NK-92 (cell line): ENCODE results near the gene ZSWIM4.
"Not testable (repeated sequence)": the region's sequence is repeated elsewhere in the genome, so short reads cannot be mapped to it uniquely, and the experiment has no call there.

Source experiments
- DNase-seq: peaks from one replicate; lab custom pipeline; 2025; ENCODE audit not compliant: unreplicated experiment; lab: John Stamatoyannopoulos, UW

Gene ZSWIM4

DNA sequence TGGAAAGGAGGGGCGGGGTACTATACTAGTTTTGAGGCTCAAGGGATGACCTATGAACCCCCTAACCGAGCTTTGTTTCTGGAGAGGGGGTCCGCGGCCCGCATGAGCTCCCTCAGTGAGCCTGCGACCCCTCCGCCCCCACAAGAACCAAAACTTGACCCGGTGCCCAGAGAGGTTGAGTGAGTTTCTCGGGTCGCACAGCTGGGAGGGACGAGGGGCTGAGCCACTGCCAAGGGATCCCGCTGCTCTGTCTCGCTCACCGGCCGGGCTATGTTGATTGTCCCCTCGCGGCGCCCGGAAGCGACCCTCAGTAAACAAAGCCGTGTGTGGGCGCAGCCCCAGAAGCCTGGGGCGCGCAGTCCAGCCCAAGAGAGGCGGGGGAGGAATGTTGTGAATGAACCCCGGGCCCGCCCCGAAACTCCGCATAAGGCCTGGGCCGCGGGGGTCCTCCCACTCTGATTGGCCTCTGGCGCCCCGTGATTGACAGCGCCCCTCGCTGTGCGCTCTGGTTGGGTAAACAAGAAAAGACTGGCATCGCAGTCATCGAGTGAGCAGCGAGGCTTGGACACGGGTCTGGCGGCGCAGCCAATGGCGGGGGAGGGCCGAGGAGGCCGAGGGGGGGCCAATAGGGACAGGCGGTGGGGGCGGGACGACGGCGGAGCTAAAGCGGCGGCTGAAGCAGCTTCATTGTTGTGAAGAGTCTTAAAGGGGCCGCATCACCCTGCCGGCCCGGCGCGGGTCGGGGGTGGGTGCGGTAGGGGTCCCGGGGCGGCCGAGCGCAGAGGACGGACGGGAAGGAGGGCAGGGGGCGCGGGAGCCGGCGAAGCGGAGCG is at the start of gene ZSWIM4:
Gene ZSWIM4, plus strand, starts transcription at position 687 of the 833 bp plus-strand sequence. CDS start 206 bp downstream, outside the sequence.
- peak; percentile 64 for DNase-seq

- DNase-seq: no peak
Observed at GRCh38 chr19:13747098-13747453, 48.2 kb upstream of the ZSWIM4 start.

DNA sequence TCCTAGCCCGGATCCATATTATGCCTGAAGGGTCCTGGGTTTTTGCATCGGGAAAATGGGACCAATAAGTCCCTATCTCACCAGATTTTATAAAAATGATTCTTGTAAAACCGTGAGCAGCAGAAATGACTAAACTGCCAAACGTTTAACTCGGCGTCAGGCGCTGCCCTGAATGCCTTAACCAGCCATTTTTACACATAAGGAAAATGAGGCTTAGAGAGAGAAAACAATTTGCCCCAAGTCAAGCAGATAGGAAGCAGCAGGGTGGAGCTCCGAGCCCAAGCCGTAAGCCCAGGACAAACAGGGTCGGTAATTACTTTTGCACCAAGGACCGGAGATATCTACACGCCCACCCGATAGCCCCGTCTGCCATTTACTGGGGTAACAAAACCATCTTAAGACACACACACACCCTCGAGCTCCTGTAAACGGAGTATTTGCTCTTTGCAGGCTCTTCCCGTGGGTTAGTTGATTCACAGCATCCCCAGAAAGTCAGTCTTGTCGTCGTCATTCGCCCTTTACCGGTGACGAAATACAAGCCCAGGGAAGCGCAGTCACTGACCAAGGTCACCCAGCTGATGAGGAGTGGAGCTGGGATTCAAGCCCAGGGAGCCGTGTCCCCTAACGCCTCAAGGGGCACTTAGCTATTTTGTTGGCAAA is 46.9 kb upstream of the ZSWIM4 start:
- DNase-seq: no peak

DNA sequence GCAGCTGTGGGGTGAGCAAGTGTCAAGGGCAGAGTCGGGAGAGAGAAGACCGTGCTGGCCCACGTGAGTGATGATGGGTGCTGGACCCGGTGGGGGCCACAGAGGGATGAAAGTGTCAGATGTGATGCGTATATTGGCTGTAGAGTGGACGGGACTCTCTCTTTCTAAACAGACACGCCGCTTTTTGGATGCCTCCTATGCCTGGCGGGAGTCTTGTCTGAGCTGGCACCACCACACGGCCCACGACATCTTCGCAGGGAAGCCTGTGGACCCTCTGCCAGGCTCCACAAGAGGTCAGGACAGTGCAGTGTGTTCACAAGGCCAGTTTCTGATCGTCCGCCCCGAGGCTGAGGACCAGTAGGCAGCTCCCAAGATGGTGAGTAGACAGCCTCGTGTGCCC is 43.8 kb upstream of the ZSWIM4 start:
- no peak for DNase-seq

DNA sequence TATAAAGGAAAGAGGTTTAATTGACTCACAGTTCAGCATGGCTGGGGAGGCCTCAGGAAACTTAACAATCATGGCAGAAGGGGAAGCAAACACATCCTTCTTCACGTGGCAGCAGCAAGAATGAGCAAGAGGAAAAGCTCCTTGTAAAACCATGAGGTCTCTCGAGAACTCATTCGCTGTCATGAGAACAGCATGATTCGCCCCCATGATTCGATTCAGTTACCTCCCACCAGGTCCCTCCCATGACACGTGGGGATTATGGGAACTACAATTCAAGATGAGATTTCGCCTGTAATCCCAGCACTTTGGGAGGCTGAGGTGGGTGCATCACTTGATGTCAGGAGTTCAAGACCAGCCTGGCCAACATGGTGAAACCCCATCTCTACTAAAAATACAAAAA is 41.6 kb upstream of the ZSWIM4 start:
- not testable (repeated sequence) for DNase-seq

DNA sequence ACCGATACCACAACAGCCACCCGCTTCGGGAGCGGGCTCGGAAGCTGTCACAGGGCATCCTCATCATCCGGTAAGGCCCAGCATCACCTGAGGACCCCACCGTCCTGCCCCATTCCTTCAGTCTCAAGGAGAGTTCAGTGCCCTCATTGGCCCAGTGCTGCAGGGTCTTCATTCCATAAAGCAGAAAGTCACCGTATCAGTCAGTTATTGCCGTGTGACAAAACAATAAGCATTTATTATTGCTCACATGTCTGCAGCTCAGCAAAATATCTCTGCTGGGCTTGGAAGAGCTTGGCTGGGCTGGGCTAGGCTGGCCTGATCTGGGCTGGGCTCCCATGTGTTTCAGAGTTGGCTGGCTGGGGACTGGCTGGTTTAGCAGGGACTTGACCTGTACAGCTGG is 39.0 kb upstream of the ZSWIM4 start:
- DNase-seq: no peak

- DNase-seq: no peak
Observed at GRCh38 chr19:13757805-13758772, 37.2 kb upstream of the ZSWIM4 start.

GRCh38 chr19:13758795-13759194 is 36.4 kb upstream of the ZSWIM4 start:
- no peak for DNase-seq

DNA sequence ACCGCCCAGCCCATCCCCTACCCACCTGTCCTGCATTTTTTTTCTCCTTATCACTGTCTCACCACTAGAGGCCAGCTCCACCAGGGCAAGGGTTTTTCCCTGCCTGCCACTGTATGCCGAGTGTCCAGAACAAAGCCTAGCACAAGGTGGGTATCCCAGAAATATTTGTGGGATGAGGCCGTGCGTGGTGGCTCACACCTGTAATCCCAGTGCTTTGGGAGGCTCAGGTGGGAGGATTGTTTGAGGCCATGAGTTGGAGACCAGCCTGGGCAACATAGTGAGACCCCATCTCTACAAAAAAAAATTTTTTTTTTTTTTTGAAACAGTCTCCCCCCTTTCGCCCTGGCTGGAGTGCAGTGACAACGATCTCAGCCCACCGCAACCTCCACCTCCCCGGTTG is 33.8 kb upstream of the ZSWIM4 start:
- DNase-seq: no peak

- DNase-seq: no peak
Observed at GRCh38 chr19:13762635-13763235, 32.5 kb upstream of the ZSWIM4 start.

DNA sequence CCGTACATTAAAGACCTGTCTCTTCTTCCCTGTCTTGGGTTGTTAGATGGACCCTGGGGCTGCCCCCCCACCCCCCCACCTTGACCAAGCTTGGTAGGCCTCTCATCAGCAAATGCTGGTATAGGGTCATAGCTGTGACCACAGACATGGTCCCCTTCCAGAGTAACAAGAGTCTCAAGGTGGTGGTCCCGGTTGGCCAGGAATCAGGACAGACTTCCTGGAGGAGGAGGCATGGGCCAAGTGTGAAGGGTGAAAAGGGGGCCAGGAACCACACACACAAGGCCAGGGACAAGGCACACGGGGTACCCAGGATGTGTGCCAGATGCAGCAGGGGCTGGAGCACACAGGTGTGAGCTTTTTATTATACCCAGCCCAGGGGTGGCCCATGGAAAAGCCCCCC is 32.0 kb upstream of the ZSWIM4 start:
- DNase-seq: no peak

DNA sequence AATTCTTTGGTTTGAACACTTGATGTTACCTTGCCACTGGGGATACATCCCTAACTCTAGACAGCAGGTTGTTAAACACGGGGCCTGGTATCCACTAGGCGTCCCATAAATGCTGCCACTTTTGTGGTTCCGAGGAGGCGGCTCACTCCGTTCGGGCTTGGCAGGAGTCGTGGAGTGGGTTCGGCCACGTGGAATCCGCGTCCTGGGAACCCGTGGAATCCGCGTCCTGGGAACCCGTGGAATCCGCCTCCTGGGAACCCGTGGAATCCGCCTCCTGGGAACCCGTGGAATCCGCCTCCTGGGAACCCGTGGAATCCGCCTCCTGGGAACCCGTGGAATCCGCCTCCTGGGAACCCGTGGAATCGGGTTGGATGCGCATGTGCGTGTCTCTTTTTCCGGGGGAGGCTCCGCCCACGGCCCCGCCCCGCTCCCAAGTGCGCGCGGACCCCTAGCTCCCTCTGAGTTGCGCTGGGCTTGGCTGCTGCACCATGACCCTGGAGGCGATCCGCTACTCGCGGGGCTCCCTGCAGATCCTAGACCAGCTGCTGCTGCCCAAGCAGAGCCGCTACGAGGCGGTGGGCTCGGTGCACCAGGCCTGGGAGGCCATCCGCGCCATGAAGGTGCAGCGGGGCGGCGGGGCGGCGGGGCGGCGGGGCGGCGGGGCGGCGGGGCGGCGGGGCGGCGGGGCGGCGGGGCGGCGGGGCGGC is 31.0 kb upstream of the ZSWIM4 start, which contains the start of gene MRI1:
Gene MRI1, plus strand, starts transcription at position 422 of the 707 bp plus-strand sequence. Its CDS starts 67 bp downstream, at position 489.
- DNase-seq: no peak

DNA sequence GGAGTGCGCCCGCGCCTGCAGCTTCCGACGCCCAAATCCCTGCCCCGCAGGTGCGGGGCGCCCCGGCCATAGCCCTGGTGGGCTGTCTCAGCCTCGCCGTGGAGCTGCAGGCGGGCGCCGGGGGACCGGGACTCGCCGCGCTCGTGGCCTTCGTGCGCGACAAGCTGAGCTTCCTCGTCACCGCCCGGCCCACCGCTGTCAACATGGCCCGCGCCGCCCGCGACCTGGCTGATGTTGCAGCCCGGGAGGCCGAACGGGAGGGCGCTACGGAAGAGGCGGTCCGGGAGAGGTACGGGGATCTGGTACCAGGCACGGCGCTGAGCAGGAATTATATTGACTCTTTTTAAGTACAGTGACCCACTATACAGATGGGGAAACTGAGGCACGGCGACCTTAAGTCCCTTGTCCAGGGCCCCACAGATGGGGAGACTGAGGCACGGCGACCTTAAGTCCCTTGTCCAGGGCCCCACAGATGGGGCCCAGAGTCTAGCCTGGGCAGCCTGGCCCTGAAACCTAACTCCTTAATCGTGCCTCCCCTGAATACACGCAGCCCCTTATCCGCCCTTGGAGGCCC is 30.3 kb upstream of the ZSWIM4 start:
- no peak for DNase-seq

GRCh38 chr19:13765395-13766094 is 29.7 kb upstream of the ZSWIM4 start:
- DNase-seq: no peak

- DNase-seq: no peak
Observed at GRCh38 chr19:13766095-13766481, 29.2 kb upstream of the ZSWIM4 start.

DNA sequence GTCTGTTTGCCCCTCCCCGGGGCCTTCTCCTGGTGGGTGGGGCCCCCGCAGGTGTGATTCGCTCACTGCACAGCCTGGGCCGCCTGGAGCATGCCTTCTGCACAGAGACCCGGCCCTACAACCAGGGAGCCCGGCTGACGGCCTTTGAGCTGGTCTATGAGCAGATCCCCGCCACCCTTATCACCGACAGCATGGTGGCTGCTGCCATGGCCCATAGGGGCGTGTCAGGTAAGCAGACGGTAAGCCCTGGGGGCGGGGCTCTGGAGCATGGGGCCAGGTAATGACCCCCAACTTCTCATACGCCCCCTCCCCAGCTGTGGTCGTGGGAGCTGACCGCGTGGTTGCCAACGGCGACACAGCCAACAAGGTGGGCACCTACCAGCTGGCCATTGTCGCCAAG is 26.7 kb upstream of the ZSWIM4 start:
- DNase-seq: no peak

GRCh38 chr19:13770013-13770635 is 25.1 kb upstream of the ZSWIM4 start:
- no peak for DNase-seq

- peak; percentile 46 for DNase-seq
Observed at GRCh38 chr19:13774217-13775191, 20.7 kb upstream of the ZSWIM4 start, which contains the start of gene C19orf53. TSS of gene C19orf53 (plus strand) at chr19:13774456. CDS start at chr19:13774478, 22 bp downstream.
